ENCODE data around the gene AVPI1. TPM values are rescaled to one million over a fixed set of nuclear protein-coding genes. Genes with fewer than 3 reads are reported as not detected.

The AVPI1 gene
- total RNA-seq, 4 donors from 2014 or later = 1.4 to 14.1 (median 3.0) TPM

- TF ChIP-seq, protein P1, sequence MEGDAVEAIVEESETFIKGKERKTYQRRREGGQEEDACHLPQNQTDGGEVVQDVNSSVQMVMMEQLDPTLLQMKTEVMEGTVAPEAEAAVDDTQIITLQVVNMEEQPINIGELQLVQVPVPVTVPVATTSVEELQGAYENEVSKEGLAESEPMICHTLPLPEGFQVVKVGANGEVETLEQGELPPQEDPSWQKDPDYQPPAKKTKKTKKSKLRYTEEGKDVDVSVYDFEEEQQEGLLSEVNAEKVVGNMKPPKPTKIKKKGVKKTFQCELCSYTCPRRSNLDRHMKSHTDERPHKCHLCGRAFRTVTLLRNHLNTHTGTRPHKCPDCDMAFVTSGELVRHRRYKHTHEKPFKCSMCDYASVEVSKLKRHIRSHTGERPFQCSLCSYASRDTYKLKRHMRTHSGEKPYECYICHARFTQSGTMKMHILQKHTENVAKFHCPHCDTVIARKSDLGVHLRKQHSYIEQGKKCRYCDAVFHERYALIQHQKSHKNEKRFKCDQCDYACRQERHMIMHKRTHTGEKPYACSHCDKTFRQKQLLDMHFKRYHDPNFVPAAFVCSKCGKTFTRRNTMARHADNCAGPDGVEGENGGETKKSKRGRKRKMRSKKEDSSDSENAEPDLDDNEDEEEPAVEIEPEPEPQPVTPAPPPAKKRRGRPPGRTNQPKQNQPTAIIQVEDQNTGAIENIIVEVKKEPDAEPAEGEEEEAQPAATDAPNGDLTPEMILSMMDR (IDR thresholded peaks at IDR 0.05 in 4 of 5, conservative IDR thresholded peaks at IDR 0.05 in 1 of 5) = no peak
- no peak for TF ChIP-seq POLR2A (IDR thresholded peaks at IDR 0.05)
- intact Hi-C loops (cut with DNase I; ENCODE audit: low total_unique reads) = no loop called here
- no peaks in the 10 kb centered on the region for H3K36me3 ChIP-seq
Measured at GRCh38 chr10:97732052-97732359, 45.0 kb upstream of the AVPI1 start.

GRCh38 chr10:97731346-97732051 lies 44.5 kb upstream of the AVPI1 start:
- peak in 1 of 2 donors; percentile 48 for DNase-seq
- intact Hi-C loops (cut with DNase I; ENCODE audit: low total_unique reads) (loop anchor here (1.0 kb wide), 3 partner anchors 22 to 55 kb away; no protein-coding TSS in a partner anchor), in situ Hi-C loops (cut with MboI; ENCODE audit: low sequenced_read_pairs in 4 of 4) (loop anchor here in 3 of 4 donors (5.0 to 10.0 kb wide), 2 partner anchors 54 to 57 kb away; no protein-coding TSS in a partner anchor)
- Histone ChIP-seq H3K4me3 (no peak overlapping the region), H3K9me3 (no peaks in the 10 kb centered on the region), H3K36me3 (no peaks in the 10 kb centered on the region), H3K27me3 (no peaks in the 10 kb centered on the region), H3K27ac (no peak overlapping the region), H3K4me1 (peaks cover 0 to 1% of the 10 kb centered on the region in 2 donors)
- peak; percentile 54 to 84 for ATAC-seq
- TF ChIP-seq, protein P1 (IDR thresholded peaks at IDR 0.05 in 4 of 5, conservative IDR thresholded peaks at IDR 0.05 in 1 of 5) = peak; percentile 63 to 88 (median 84)
- TF ChIP-seq POLR2A (IDR thresholded peaks at IDR 0.05) = no peak

More at GRCh38 chr10:97732052-97732359, 45.0 kb upstream of the AVPI1 start:
- Histone ChIP-seq H3K27me3 (no peaks in the 10 kb centered on the region), H3K27ac (no peak overlapping the region), H3K4me3 (no peak overlapping the region), H3K4me1 (peaks cover 0 to 3% of the 10 kb centered on the region in 2 donors), H3K9me3 (no peaks in the 10 kb centered on the region)
- ATAC-seq (no peak), DNase-seq (no peak)
- in situ Hi-C loops (cut with MboI; ENCODE audit: low sequenced_read_pairs in 4 of 4) = loop anchor here in 3 of 4 donors (5.0 to 10.0 kb wide), 2 partner anchors 55 to 57 kb away; no protein-coding TSS in a partner anchor

GRCh38 chr10:97729014-97729413 lies 42.0 kb upstream of the AVPI1 start:
- Histone ChIP-seq H3K4me1 (no peaks in the 10 kb centered on the region), H3K36me3 (no peaks in the 10 kb centered on the region), H3K4me3 (no peak overlapping the region), H3K9me3 (no peaks in the 10 kb centered on the region), H3K27me3 (no peaks in the 10 kb centered on the region), H3K27ac (no peak overlapping the region)
- no peak for ATAC-seq
- in situ Hi-C loops (cut with MboI; ENCODE audit: low sequenced_read_pairs in 4 of 4) (no loop called here), intact Hi-C loops (cut with DNase I; ENCODE audit: low total_unique reads) (no loop called here)
- no peak for DNase-seq
- TF ChIP-seq POLR2A (IDR thresholded peaks at IDR 0.05) = no peak
- TF ChIP-seq, protein P1 (IDR thresholded peaks at IDR 0.05 in 4 of 5, conservative IDR thresholded peaks at IDR 0.05 in 1 of 5) = no peak

- no peaks in the 10 kb centered on the region for H3K4me1 ChIP-seq
- ATAC-seq (peak; percentile 67 to 78), DNase-seq (no peak)
- intact Hi-C loops (cut with DNase I; ENCODE audit: low total_unique reads) = no loop called here
- no peaks in the 10 kb centered on the region for H3K36me3 ChIP-seq
- no peak for TF ChIP-seq POLR2A (IDR thresholded peaks at IDR 0.05)
- TF ChIP-seq, protein P1 (IDR thresholded peaks at IDR 0.05 in 4 of 5, conservative IDR thresholded peaks at IDR 0.05 in 1 of 5) = no peak
- in situ Hi-C loops (cut with MboI; ENCODE audit: low sequenced_read_pairs in 4 of 4) = no loop called here
- H3K4me3 ChIP-seq = peak overlapping the region; percentile 15 to 29 (median 24)
- no peaks in the 10 kb centered on the region for H3K9me3 ChIP-seq
- H3K27me3 ChIP-seq = no peaks in the 10 kb centered on the region
- H3K27ac ChIP-seq = no peak overlapping the region
Measured at GRCh38 chr10:97726636-97727178, 39.7 kb upstream of the AVPI1 start.

All from gastrocnemius medialis (tissue), 4 donors.